Subcutaneous adipose tissue (tissue), 4 donors: ENCODE data around the gene SLC6A18. TPM values are rescaled to one million over a fixed set of nuclear protein-coding genes. Genes with fewer than 3 reads are reported as not detected.

ENCODE experiments used
- CTCF ChIP-seq: fragments of 450-650 bp; IDR thresholded peaks from one replicate; pipeline ENCODE4 v1.5.1; 2016; ENCODE audit warnings: low read depth, mild to moderate bottlenecking, control low read depth, antibody characterized with exemption, moderate library complexity
- total RNA-seq, 4 donors: library from RNA; depleted of rRNA; stranded (reverse); fragments of >200 nt; gene quantifications; one replicate each; pipeline ENCODE4 v1.1.0, GENCODE V29; 2016

SLC6A18 gene
- total RNA-seq, 4 donors from 2014 or later: not detected

DNA sequence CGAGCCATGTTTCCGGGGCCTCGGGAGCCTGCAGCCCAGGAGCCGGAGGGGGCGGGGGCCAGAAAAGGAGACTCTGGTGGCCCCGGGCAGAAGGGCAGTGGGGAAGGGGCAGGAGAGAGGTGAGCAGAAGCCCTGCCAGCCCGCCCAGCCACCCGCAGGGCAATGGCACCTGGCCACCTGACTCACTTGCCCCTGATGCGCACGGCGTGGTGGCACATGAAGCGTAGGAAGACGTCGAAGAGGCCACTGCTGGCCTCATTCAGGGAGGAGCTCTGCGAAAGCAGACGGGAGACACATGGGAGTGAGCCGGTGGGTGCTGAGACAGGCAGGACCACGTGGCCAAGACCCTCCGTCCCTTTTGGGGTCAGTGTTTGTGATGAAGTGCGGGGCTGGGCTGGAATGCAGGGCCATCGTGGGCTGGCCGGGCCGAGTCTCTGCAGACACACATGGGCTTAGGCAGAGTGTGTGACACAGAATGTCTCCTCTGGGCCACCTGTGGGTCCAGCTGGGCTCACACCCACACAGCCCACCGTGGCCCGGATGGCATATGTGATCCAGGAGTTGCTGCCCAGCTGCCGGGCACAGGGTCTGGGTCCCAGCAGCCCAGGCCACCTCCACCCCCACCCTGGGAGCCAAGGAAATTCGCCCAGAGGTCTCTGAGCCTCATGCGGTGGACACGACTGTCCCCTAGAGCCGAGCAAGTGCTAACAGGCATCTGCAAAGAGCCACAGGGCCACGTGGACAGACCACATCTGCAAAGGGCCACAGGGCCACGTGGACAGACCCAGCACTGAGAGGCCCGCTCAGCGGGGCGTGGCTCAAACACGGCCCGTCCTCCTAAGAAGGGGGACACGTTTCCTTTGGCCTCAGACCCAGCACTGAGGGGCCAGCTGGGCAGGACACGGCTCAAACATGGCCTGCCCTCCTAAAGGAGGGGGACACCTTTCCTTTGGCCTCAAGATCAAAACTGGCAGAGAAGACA lies 46.0 kb downstream of the SLC6A18 start:
- no peak for TF ChIP-seq CTCF

GRCh38 chr5:1272201-1272600 lies 47.0 kb downstream of the SLC6A18 start:
- no peak for TF ChIP-seq CTCF

DNA sequence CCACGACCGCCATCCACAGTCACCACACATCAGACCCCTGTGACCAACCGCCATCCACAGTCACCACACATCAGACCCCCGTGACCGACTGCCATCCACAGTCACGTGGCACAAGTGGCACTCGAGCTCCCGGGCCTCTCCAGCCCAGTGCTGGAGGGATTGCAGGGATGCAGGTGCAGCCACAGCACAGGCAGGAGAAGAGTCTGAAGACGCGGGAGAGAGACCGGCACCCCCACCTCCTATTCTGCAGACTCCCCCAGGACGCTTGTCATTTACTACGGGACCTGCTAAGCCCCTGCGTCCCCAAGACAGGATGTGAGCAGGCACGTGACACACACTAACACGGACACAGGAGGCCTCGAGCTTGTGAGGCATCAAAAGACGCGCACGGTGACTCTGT lies 48.6 kb downstream of the SLC6A18 start:
- TF ChIP-seq CTCF: no peak

DNA sequence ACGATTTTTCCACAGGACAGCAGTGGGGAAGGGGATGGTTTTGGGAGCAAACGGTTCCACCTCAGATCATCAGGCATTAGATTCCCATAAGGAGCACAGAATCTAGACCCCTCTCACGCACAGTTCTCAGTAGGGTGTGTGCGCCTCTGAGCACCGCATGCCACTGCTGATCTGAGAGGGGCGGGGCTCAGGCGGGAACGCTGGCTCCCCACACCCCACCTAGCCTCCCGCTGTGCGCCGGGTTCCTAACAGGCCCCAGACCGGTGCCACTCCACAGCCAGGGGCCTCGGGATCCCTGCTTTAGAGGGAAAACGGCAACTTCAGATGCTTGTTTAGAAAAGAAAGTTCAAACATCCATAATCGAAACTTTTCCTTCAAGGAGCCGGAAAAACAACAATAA lies 49.3 kb downstream of the SLC6A18 start:
- no peak for TF ChIP-seq CTCF

GRCh38 chr5:1276930-1277329 lies 51.7 kb downstream of the SLC6A18 start:
- TF ChIP-seq CTCF: no peak

DNA sequence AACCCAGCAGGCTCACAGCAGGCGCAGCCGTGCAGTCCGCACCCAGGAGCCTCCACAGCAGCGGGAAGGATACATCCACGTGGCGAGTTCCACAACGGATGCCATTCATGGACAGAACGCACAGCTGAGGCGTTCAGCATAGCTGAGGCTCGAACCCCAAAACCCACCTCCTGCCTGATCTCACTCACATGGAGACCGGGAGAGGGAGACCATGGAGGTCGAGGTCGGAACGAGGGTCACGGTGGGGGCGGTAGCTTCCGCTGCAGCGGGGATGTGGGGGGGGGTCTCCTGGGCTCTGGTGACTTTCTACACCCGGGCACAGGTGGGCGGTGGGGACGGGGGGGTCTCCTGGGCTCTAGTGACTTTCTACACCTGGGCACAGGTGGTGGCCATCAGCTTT lies 52.1 kb downstream of the SLC6A18 start:
- TF ChIP-seq CTCF: no peak

DNA sequence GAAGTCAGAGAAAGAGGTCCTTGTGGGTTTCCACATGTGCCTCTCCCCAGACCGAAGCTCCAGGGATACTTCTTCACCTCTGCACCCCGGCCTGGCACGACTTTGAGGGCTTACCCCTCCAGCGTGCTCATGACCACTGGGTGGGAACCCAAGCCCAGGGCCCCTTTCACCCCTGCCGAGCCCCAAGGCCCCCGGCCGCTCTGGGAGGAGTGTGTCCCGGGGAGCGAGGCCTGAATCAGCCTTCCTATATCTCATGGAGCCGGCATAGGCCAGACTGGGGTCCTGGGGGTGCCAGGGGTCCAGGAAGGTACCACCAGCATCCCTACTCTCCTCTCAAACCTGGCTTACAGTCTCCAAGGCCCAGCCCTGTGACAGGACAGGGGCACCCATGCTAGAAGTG lies 52.6 kb downstream of the SLC6A18 start:
- no peak for TF ChIP-seq CTCF
